CD4-positive, alpha-beta T cell treated with Interleukin-6 for 4 hours (primary cell): ENCODE results near the gene KRTAP3-2.
A peak's percentile ranks its signal among the peaks of the same experiment; 100 is the strongest.

ENCODE experiments used
- DNase-seq: peaks from one replicate; pipeline ENCODE4 v3.0.0-alpha.2; 2020; ENCODE audit warnings: mixed read lengths

KRTAP3-2 gene

GRCh38 chr17:41009936-41010335 lies 10.2 kb upstream of the KRTAP3-2 start:
- DNase-seq: no peak

- no peak for DNase-seq
These were observed 9.6 kb upstream of the KRTAP3-2 start for GRCh38 chr17:41009301-41009760.

GRCh38 chr17:41008811-41009210 lies 9.1 kb upstream of the KRTAP3-2 start, which contains the start of gene KRTAP3-1:
Gene KRTAP3-1, minus strand, starts transcription at chr17:41009128. Its CDS starts 54 bp downstream, at chr17:41009074.
- no peak for DNase-seq

GRCh38 chr17:41004397-41004796 lies 4.7 kb upstream of the KRTAP3-2 start:
- DNase-seq: no peak

- DNase-seq: no peak
These were observed 4.2 kb upstream of the KRTAP3-2 start for GRCh38 chr17:41003926-41004325.

GRCh38 chr17:41002814-41003213 lies 3.1 kb upstream of the KRTAP3-2 start:
- DNase-seq: no peak

GRCh38 chr17:41001795-41002194 lies 2.1 kb upstream of the KRTAP3-2 start:
- no peak for DNase-seq

- DNase-seq: no peak
These were observed 2.3 kb downstream of the KRTAP3-2 start for GRCh38 chr17:40997361-40997760.

GRCh38 chr17:40996829-40997228 lies 2.9 kb downstream of the KRTAP3-2 start:
- DNase-seq: no peak

GRCh38 chr17:40995116-40995515 lies 4.6 kb downstream of the KRTAP3-2 start:
- DNase-seq: no peak

GRCh38 chr17:40993839-40994238 lies 5.9 kb downstream of the KRTAP3-2 start, which contains the start of gene KRTAP3-3:
Gene KRTAP3-3, minus strand, starts transcription at chr17:40994164. Its CDS starts 67 bp downstream, at chr17:40994097.
- no peak for DNase-seq

GRCh38 chr17:40993084-40993483 lies 6.6 kb downstream of the KRTAP3-2 start:
- DNase-seq: no peak

GRCh38 chr17:40992666-40993065 lies 7.0 kb downstream of the KRTAP3-2 start:
- no peak for DNase-seq

GRCh38 chr17:40986920-40987319 lies 12.8 kb downstream of the KRTAP3-2 start:
- no peak for DNase-seq

GRCh38 chr17:40984226-40984625 lies 15.5 kb downstream of the KRTAP3-2 start, which contains the start of gene KRT40:
Gene KRT40, minus strand, starts transcription at chr17:40984326. Its CDS starts 53 bp downstream, at chr17:40984273.
- no peak for DNase-seq

- no peak for DNase-seq
These were observed 18.6 kb downstream of the KRTAP3-2 start for GRCh38 chr17:40981115-40981514.

- DNase-seq: no peak
These were observed 19.1 kb downstream of the KRTAP3-2 start for GRCh38 chr17:40980596-40980995.

GRCh38 chr17:40980117-40980516 lies 19.6 kb downstream of the KRTAP3-2 start:
- no peak for DNase-seq

- DNase-seq: no peak
These were observed 21.0 kb downstream of the KRTAP3-2 start for GRCh38 chr17:40978575-40979151.

GRCh38 chr17:40975516-40975915 lies 24.2 kb downstream of the KRTAP3-2 start:
- DNase-seq: no peak

GRCh38 chr17:40974366-40974765 lies 25.3 kb downstream of the KRTAP3-2 start:
- DNase-seq: no peak

GRCh38 chr17:40967582-40967981 lies 32.1 kb downstream of the KRTAP3-2 start:
- no peak for DNase-seq

- DNase-seq: no peak
These were observed 32.9 kb downstream of the KRTAP3-2 start, which contains the start of gene KRT39 for GRCh38 chr17:40966848-40967247. Gene KRT39, minus strand, starts transcription at chr17:40966948. Its CDS starts 92 bp downstream, at chr17:40966856.

GRCh38 chr17:40963838-40964237 lies 35.9 kb downstream of the KRTAP3-2 start:
- DNase-seq: peak; percentile 2

- no peak for DNase-seq
These were observed 37.6 kb downstream of the KRTAP3-2 start for GRCh38 chr17:40962059-40962561.
